ENCODE measurements around the gene BCL7B. TPM values are rescaled to one million over a fixed set of nuclear protein-coding genes. Genes with fewer than 3 reads are reported as not detected.

The BCL7B gene
- total and polyA plus RNA-seq, 10 of the 15 experiments (the other 5 are each of a cell fraction or from before 2014, with no cell fraction given), result 10.9 to 61.8 (median 50.2) TPM

DNA sequence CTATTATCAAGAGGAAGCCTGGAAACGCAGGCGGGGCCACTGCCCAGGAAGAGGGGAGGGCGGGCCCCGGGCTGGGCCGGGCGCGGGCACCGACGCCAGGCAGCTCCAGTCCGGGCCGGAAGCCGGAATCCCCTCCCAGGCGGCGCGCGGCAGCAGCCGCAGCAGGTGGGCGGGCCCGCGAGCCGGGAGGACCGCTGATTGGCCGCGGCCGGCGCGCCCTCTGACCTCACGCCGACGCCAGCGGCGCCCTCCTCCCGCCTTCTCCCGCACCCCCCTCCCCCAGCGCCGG is 438 bp downstream of the BCL7B start (continued):
- TF ChIP-seq YY1 (IDR thresholded peaks at IDR 0.05; ENCODE audit: low read depth, low read length) (no peak), RCOR1 (conservative IDR thresholded peaks at IDR 0.05; ENCODE audit: low read depth, low read length) (no peak), EGR1 (IDR thresholded peaks at IDR 0.05; ENCODE audit: borderline replicate concordance in 1 of 2, low read depth in 2 of 2, low read length in 2 of 2) (peak in 1 of 2 experiments; percentile 52; a peak in 1 of 3 replicates), ZBTB33 (IDR thresholded peaks at IDR 0.05) (no peak), IRF4 (IDR thresholded peaks at IDR 0.05; ENCODE audit: low read depth, low read length) (no peak), CTCF (IDR thresholded peaks at IDR 0.05 in 2 of 3, conservative IDR thresholded peaks at IDR 0.05 in 1 of 3; ENCODE audit: control insufficient read depth in 2 of 3, extremely low read depth in 1 of 3, insufficient read depth in 1 of 3, low read depth in 3 of 3, low read length in 3 of 3) (no peak), PML (IDR thresholded peaks at IDR 0.05; ENCODE audit: low read length) (no peak), PKNOX1 (IDR thresholded peaks at IDR 0.05) (no peak), NKRF (conservative IDR thresholded peaks at IDR 0.05) (no peak; the same call in 1 of the 2 replicates), RBBP5 (conservative IDR thresholded peaks at IDR 0.05) (no peak), POLR2A (IDR thresholded peaks at IDR 0.05; ENCODE audit: low read depth, low read length) (no peak), NR2C1 (IDR thresholded peaks at IDR 0.05) (peak; percentile 95), TCF12 (IDR thresholded peaks at IDR 0.05; ENCODE audit: low read depth, low read length) (no peak), MTA2 (IDR thresholded peaks at IDR 0.05; ENCODE audit: low read depth) (no peak), HCFC1 (IDR thresholded peaks at IDR 0.05; ENCODE audit: low read length) (peak; percentile 34; the same call in 1 of the 2 replicates)
- TF ChIP-seq, protein P1, sequence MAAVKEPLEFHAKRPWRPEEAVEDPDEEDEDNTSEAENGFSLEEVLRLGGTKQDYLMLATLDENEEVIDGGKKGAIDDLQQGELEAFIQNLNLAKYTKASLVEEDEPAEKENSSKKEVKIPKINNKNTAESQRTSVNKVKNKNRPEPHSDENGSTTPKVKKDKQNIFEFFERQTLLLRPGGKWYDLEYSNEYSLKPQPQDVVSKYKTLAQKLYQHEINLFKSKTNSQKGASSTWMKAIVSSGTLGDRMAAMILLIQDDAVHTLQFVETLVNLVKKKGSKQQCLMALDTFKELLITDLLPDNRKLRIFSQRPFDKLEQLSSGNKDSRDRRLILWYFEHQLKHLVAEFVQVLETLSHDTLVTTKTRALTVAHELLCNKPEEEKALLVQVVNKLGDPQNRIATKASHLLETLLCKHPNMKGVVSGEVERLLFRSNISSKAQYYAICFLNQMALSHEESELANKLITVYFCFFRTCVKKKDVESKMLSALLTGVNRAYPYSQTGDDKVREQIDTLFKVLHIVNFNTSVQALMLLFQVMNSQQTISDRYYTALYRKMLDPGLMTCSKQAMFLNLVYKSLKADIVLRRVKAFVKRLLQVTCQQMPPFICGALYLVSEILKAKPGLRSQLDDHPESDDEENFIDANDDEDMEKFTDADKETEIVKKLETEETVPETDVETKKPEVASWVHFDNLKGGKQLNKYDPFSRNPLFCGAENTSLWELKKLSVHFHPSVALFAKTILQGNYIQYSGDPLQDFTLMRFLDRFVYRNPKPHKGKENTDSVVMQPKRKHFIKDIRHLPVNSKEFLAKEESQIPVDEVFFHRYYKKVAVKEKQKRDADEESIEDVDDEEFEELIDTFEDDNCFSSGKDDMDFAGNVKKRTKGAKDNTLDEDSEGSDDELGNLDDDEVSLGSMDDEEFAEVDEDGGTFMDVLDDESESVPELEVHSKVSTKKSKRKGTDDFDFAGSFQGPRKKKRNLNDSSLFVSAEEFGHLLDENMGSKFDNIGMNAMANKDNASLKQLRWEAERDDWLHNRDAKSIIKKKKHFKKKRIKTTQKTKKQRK (IDR thresholded peaks at IDR 0.05; ENCODE audit: low read depth, low read length), result no peak
- TF ChIP-seq, protein P2, sequence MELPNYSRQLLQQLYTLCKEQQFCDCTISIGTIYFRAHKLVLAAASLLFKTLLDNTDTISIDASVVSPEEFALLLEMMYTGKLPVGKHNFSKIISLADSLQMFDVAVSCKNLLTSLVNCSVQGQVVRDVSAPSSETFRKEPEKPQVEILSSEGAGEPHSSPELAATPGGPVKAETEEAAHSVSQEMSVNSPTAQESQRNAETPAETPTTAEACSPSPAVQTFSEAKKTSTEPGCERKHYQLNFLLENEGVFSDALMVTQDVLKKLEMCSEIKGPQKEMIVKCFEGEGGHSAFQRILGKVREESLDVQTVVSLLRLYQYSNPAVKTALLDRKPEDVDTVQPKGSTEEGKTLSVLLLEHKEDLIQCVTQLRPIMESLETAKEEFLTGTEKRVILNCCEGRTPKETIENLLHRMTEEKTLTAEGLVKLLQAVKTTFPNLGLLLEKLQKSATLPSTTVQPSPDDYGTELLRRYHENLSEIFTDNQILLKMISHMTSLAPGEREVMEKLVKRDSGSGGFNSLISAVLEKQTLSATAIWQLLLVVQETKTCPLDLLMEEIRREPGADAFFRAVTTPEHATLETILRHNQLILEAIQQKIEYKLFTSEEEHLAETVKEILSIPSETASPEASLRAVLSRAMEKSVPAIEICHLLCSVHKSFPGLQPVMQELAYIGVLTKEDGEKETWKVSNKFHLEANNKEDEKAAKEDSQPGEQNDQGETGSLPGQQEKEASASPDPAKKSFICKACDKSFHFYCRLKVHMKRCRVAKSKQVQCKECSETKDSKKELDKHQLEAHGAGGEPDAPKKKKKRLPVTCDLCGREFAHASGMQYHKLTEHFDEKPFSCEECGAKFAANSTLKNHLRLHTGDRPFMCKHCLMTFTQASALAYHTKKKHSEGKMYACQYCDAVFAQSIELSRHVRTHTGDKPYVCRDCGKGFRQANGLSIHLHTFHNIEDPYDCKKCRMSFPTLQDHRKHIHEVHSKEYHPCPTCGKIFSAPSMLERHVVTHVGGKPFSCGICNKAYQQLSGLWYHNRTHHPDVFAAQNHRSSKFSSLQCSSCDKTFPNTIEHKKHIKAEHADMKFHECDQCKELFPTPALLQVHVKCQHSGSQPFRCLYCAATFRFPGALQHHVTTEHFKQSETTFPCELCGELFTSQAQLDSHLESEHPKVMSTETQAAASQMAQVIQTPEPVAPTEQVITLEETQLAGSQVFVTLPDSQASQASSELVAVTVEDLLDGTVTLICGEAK (IDR thresholded peaks at IDR 0.05; ENCODE audit: borderline replicate concordance), result no peak
